ENCODE measurements around the gene COG2.
"Not testable (repeated sequence)": the region's sequence is repeated elsewhere in the genome, so short reads cannot be mapped to it uniquely, and the experiment has no call there.

COG2 gene

GRCh38 chr1:230713915-230714764, 71.9 kb downstream of the COG2 start, which contains the start of gene AGT:
Gene AGT, minus strand, starts transcription at chr1:230714122. Its CDS starts 3,299 bp downstream, at chr1:230710823.
- DNase-seq (ENCODE audit: low read depth in 2 of 2), result no peak

GRCh38 chr1:230715510-230715909, 73.2 kb downstream of the COG2 start:
- no peak for DNase-seq (ENCODE audit: low read depth in 2 of 2)

- not testable (repeated sequence) for DNase-seq (ENCODE audit: low read depth in 2 of 2)
Observed at GRCh38 chr1:230716453-230716852, 74.2 kb downstream of the COG2 start.

- no peak for DNase-seq (ENCODE audit: low read depth in 2 of 2)
Observed at GRCh38 chr1:230717251-230717650, 75.0 kb downstream of the COG2 start.

- DNase-seq (ENCODE audit: low read depth in 2 of 2), result not testable (repeated sequence)
Observed at GRCh38 chr1:230721849-230722522, 79.7 kb downstream of the COG2 start.

GRCh38 chr1:230725256-230726012, 83.2 kb downstream of the COG2 start:
- DNase-seq (ENCODE audit: low read depth in 2 of 2), result no peak

- DNase-seq (ENCODE audit: low read depth in 2 of 2), result no peak
Observed at GRCh38 chr1:230728710-230729392, 86.6 kb downstream of the COG2 start.

- no peak for DNase-seq (ENCODE audit: low read depth in 2 of 2)
Observed at GRCh38 chr1:230730977-230731376, 88.7 kb downstream of the COG2 start.

- DNase-seq (ENCODE audit: low read depth in 2 of 2), result no peak
Observed at GRCh38 chr1:230735447-230735846, 93.2 kb downstream of the COG2 start.

- no peak for DNase-seq (ENCODE audit: low read depth in 2 of 2)
Observed at GRCh38 chr1:230737622-230738262, 95.5 kb downstream of the COG2 start.

- no peak for DNase-seq (ENCODE audit: low read depth in 2 of 2)
Observed at GRCh38 chr1:230739564-230740290, 97.4 kb downstream of the COG2 start.

Data from stimulated activated CD8-positive, alpha-beta memory T cell treated with anti-CD3 and anti-CD28 coated beads, Interleukin-2, amount 100 ng/mL, for 48 hours (primary cell).